ENCODE measurements around the gene SMAD6.
"Not testable (repeated sequence)": the region's sequence is repeated elsewhere in the genome, so short reads cannot be mapped to it uniquely, and the experiment has no call there.

Gene SMAD6

GRCh38 chr15:66751579-66751978 lies 49.5 kb downstream of the SMAD6 start:
- Histone ChIP-seq H3K4me3 (ENCODE audit: low read depth, low read length) (no peak overlapping the region), H3K9me3 (ENCODE audit: control insufficient read depth, insufficient read depth, low read depth, low read length) (peaks cover 15% of the 10 kb centered on the region), H3K27ac (ENCODE audit: low read depth, low read length) (no peak overlapping the region), H3K36me3 (ENCODE audit: control insufficient read depth, insufficient read depth, low read length) (peaks cover 29% of the 10 kb centered on the region; the same call in 1 of the 2 replicates), H3K27me3 (ENCODE audit: control insufficient read depth, insufficient read depth, low read length) (no peaks in the 10 kb centered on the region), H3K4me1 (ENCODE audit: control insufficient read depth, insufficient read depth, low read length) (peaks cover 51% of the 10 kb centered on the region), H3K9ac (ENCODE audit: low read length) (no peak overlapping the region)

DNA sequence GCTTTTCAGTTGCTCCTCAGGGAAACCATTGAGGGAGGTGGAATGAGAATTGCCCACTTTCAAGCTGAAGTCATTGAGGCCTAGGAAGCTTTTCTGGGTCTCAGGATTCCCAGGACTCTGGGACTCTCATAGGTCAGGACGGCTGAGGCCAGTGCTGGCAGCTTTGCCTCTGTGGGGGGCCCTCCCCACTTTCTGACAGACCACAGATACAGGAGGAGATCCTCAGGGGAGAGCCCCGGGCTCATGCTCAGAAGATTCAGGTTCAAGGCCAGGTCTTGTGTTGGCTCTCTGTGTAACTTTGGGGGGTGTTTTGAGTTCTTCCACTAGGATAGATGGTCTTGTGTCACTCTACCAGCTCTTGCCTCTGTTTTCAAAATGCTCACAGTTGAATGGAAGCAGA lies 50.0 kb downstream of the SMAD6 start:
- Histone ChIP-seq H3K9ac (ENCODE audit: low read length) (no peak overlapping the region), H3K27me3 (ENCODE audit: control insufficient read depth, insufficient read depth, low read length) (no peaks in the 10 kb centered on the region), H3K4me3 (ENCODE audit: low read depth, low read length) (no peak overlapping the region), H3K36me3 (ENCODE audit: control insufficient read depth, insufficient read depth, low read length) (peaks cover 29% of the 10 kb centered on the region; the same call in 1 of the 2 replicates), H3K27ac (ENCODE audit: low read depth, low read length) (no peak overlapping the region), H3K4me1 (ENCODE audit: control insufficient read depth, insufficient read depth, low read length) (peaks cover 46% of the 10 kb centered on the region), H3K9me3 (ENCODE audit: control insufficient read depth, insufficient read depth, low read depth, low read length) (peaks cover 15% of the 10 kb centered on the region)

GRCh38 chr15:66753687-66754377 lies 51.8 kb downstream of the SMAD6 start:
- Histone ChIP-seq H3K4me1 (ENCODE audit: control insufficient read depth, insufficient read depth, low read length) (peaks cover 28% of the 10 kb centered on the region), H3K27me3 (ENCODE audit: control insufficient read depth, insufficient read depth, low read length) (no peaks in the 10 kb centered on the region), H3K27ac (ENCODE audit: low read depth, low read length) (no peak overlapping the region), H3K9ac (ENCODE audit: low read length) (no peak overlapping the region), H3K4me3 (ENCODE audit: low read depth, low read length) (no peak overlapping the region), H3K9me3 (ENCODE audit: control insufficient read depth, insufficient read depth, low read depth, low read length) (peaks cover 15% of the 10 kb centered on the region), H3K36me3 (ENCODE audit: control insufficient read depth, insufficient read depth, low read length) (peaks cover 29% of the 10 kb centered on the region; the same call in 1 of the 2 replicates)

GRCh38 chr15:66754789-66755188 lies 52.8 kb downstream of the SMAD6 start:
- Histone ChIP-seq H3K36me3 (ENCODE audit: control insufficient read depth, insufficient read depth, low read length) (peaks cover 29% of the 10 kb centered on the region; the same call in 1 of the 2 replicates), H3K9ac (ENCODE audit: low read length) (no peak overlapping the region), H3K4me1 (ENCODE audit: control insufficient read depth, insufficient read depth, low read length) (peaks cover 20% of the 10 kb centered on the region), H3K4me3 (ENCODE audit: low read depth, low read length) (no peak overlapping the region), H3K27me3 (ENCODE audit: control insufficient read depth, insufficient read depth, low read length) (no peaks in the 10 kb centered on the region), H3K27ac (ENCODE audit: low read depth, low read length) (no peak overlapping the region), H3K9me3 (ENCODE audit: control insufficient read depth, insufficient read depth, low read depth, low read length) (peaks cover 15% of the 10 kb centered on the region)

GRCh38 chr15:66755298-66756068 lies 53.4 kb downstream of the SMAD6 start:
- Histone ChIP-seq H3K9ac (ENCODE audit: low read length) (no peak overlapping the region), H3K4me3 (ENCODE audit: low read depth, low read length) (no peak overlapping the region), H3K9me3 (ENCODE audit: control insufficient read depth, insufficient read depth, low read depth, low read length) (peaks cover 15% of the 10 kb centered on the region), H3K27ac (ENCODE audit: low read depth, low read length) (no peak overlapping the region), H3K27me3 (ENCODE audit: control insufficient read depth, insufficient read depth, low read length) (no peaks in the 10 kb centered on the region), H3K36me3 (ENCODE audit: control insufficient read depth, insufficient read depth, low read length) (peaks cover 29% of the 10 kb centered on the region; the same call in 1 of the 2 replicates), H3K4me1 (ENCODE audit: control insufficient read depth, insufficient read depth, low read length) (peaks cover 19% of the 10 kb centered on the region)

DNA sequence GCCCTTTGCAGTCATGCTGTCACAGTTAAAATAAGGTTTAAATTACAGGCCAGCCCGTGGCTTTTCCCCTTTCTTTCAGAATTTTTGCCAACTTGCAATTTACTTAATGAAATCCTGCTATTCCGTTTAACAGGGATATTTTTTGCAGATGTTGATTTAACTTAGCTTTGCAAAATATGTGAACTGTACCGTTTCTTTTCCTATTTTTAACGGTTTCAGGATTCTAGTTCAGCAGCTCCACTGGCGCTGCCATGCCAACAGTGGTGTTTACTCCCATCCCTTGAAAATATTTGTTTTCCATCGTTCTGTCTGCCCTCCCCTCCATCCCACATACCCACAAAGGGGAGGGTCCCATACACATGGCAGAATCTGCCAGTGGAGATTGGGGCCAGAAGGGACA lies 54.3 kb downstream of the SMAD6 start:
- Histone ChIP-seq H3K4me1 (ENCODE audit: control insufficient read depth, insufficient read depth, low read length) (peaks cover 19% of the 10 kb centered on the region), H3K9ac (ENCODE audit: low read length) (no peak overlapping the region), H3K4me3 (ENCODE audit: low read depth, low read length) (no peak overlapping the region), H3K9me3 (ENCODE audit: control insufficient read depth, insufficient read depth, low read depth, low read length) (peaks cover 15% of the 10 kb centered on the region), H3K36me3 (ENCODE audit: control insufficient read depth, insufficient read depth, low read length) (peaks cover 29% of the 10 kb centered on the region; the same call in 1 of the 2 replicates), H3K27ac (ENCODE audit: low read depth, low read length) (no peak overlapping the region), H3K27me3 (ENCODE audit: control insufficient read depth, insufficient read depth, low read length) (no peaks in the 10 kb centered on the region)

GRCh38 chr15:66757030-66757429 lies 55.0 kb downstream of the SMAD6 start:
- peaks cover 29% of the 10 kb centered on the region; the same call in 1 of the 2 replicates for H3K36me3 ChIP-seq (ENCODE audit: control insufficient read depth, insufficient read depth, low read length)
- H3K27me3 ChIP-seq (ENCODE audit: control insufficient read depth, insufficient read depth, low read length), result no peaks in the 10 kb centered on the region
- H3K9me3 ChIP-seq (ENCODE audit: control insufficient read depth, insufficient read depth, low read depth, low read length), result peaks cover 15% of the 10 kb centered on the region
- H3K4me3 ChIP-seq (ENCODE audit: low read depth, low read length), result no peak overlapping the region
- peaks cover 20% of the 10 kb centered on the region; the same call in 1 of the 2 replicates for H3K4me1 ChIP-seq (ENCODE audit: control insufficient read depth, insufficient read depth, low read length)
- H3K9ac ChIP-seq (ENCODE audit: low read length), result no peak overlapping the region
- no peak overlapping the region for H3K27ac ChIP-seq (ENCODE audit: low read depth, low read length)

- H3K36me3 ChIP-seq (ENCODE audit: control insufficient read depth, insufficient read depth, low read length), result peaks cover 29% of the 10 kb centered on the region; the same call in 1 of the 2 replicates
- H3K9me3 ChIP-seq (ENCODE audit: control insufficient read depth, insufficient read depth, low read depth, low read length), result peaks cover 15% of the 10 kb centered on the region
- peaks cover 21% of the 10 kb centered on the region; the same call in 1 of the 2 replicates for H3K4me1 ChIP-seq (ENCODE audit: control insufficient read depth, insufficient read depth, low read length)
- no peak overlapping the region for H3K27ac ChIP-seq (ENCODE audit: low read depth, low read length)
- no peaks in the 10 kb centered on the region for H3K27me3 ChIP-seq (ENCODE audit: control insufficient read depth, insufficient read depth, low read length)
- H3K4me3 ChIP-seq (ENCODE audit: low read depth, low read length), result no peak overlapping the region
- no peak overlapping the region for H3K9ac ChIP-seq (ENCODE audit: low read length)
These were observed 55.5 kb downstream of the SMAD6 start for GRCh38 chr15:66757521-66757920.

DNA sequence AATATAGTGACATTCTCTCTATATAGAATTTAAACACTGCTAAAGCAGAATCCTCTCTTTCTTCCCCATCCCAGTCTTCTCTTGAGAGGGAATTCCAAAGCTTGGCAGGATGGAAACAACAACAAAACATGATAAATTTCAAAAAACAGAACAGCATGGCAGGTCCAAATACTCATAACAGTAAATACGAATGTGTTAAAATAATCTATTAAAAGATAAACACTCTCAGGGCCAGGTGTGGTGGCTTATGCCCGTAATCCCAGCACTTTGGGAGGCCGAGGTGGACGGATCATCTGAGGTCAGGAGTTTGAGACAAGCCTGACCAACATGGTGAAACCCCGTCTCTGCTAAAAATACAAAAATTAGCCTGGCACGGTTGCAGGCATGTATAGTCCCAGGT lies 56.2 kb downstream of the SMAD6 start:
- not testable (repeated sequence) for H3K27ac ChIP-seq (ENCODE audit: low read depth, low read length); H3K27me3 ChIP-seq (ENCODE audit: control insufficient read depth, insufficient read depth, low read length); H3K9ac ChIP-seq (ENCODE audit: low read length); H3K4me3 ChIP-seq (ENCODE audit: low read depth, low read length)
- Histone ChIP-seq H3K9me3 (ENCODE audit: control insufficient read depth, insufficient read depth, low read depth, low read length) (peaks cover 15% of the 10 kb centered on the region), H3K36me3 (ENCODE audit: control insufficient read depth, insufficient read depth, low read length) (peaks cover 24% of the 10 kb centered on the region; the same call in 1 of the 2 replicates), H3K4me1 (ENCODE audit: control insufficient read depth, insufficient read depth, low read length) (peaks cover 21% of the 10 kb centered on the region; the same call in 1 of the 2 replicates)

- no peaks in the 10 kb centered on the region for H3K27me3 ChIP-seq (ENCODE audit: control insufficient read depth, insufficient read depth, low read length)
These were observed 56.8 kb downstream of the SMAD6 start for GRCh38 chr15:66758844-66759243.

More at GRCh38 chr15:66758844-66759243, 56.8 kb downstream of the SMAD6 start:
- H3K9me3 ChIP-seq (ENCODE audit: control insufficient read depth, insufficient read depth, low read depth, low read length), result peaks cover 15% of the 10 kb centered on the region
- no peak overlapping the region for H3K9ac ChIP-seq (ENCODE audit: low read length)
- no peak overlapping the region for H3K27ac ChIP-seq (ENCODE audit: low read depth, low read length)
- H3K36me3 ChIP-seq (ENCODE audit: control insufficient read depth, insufficient read depth, low read length), result peaks cover 19% of the 10 kb centered on the region; the same call in 1 of the 2 replicates
- no peak overlapping the region for H3K4me3 ChIP-seq (ENCODE audit: low read depth, low read length)
- peaks cover 27% of the 10 kb centered on the region; the same call in 1 of the 2 replicates for H3K4me1 ChIP-seq (ENCODE audit: control insufficient read depth, insufficient read depth, low read length)

Measured in HUES6 (cell line).